Heart left ventricle (tissue), 16 donors: ENCODE measurements around the gene PRKCA. TPM values are rescaled to one million over a fixed set of nuclear protein-coding genes. Genes with fewer than 3 reads are reported as not detected.

Source experiments
- ATAC-seq, 4 donors: fragments of 200-7000 bp; cut with Tn5 transposase; one replicate each; pipeline ENCODE4 v1.9.1; 2020 to 2022; ENCODE audit warnings: moderate library complexity in 4 of 4, mild to moderate bottlenecking in 3 of 4, moderate number of reproducible peaks in 1 of 4
- DNase-seq, 5 donors: peaks; one replicate each; pipeline ENCODE4 v3.0.0-alpha.2; 2020
- H3K27ac ChIP-seq, 12 donors: fragments of 200-600 bp; sonication (generic) in 4 of 12; one replicate each; pipeline versions ENCODE4 v1.5.0 to v1.8.0; 2016 to 2022; ENCODE audit warnings: mild to moderate bottlenecking in 2 of 12
- H3K27me3 ChIP-seq, 9 donors: fragments of 200-600 bp; sonication (generic) in 2 of 9; one replicate each; pipeline versions ENCODE4 v1.5.1 to v1.8.0; 2016 to 2022; ENCODE audit warnings: mild to moderate bottlenecking in 3 of 9
- H3K36me3 ChIP-seq, 9 donors: fragments of 200-600 bp; sonication (generic) in 2 of 9; one replicate each; pipeline versions ENCODE4 v1.5.0 to v1.8.0; 2018 to 2022; ENCODE audit warnings: mild to moderate bottlenecking in 2 of 9
- H3K4me1 ChIP-seq, 12 donors: fragments of 200-600 bp; sonication (generic) in 4 of 12; one replicate each; pipeline versions ENCODE4 v1.5.0 to v1.8.0; 2016 to 2022; ENCODE audit warnings: mild to moderate bottlenecking in 3 of 12
- H3K4me3 ChIP-seq, 12 donors: fragments of 200-600 bp; sonication (generic) in 4 of 12; one replicate each; pipeline versions ENCODE4 v1.5.0 to v1.8.0; 2017 to 2022; ENCODE audit warnings: mild to moderate bottlenecking in 9 of 12, moderate library complexity in 4 of 12
- H3K9me3 ChIP-seq, 12 donors: fragments of 200-600 bp; sonication (generic) in 4 of 12; one replicate each; pipeline versions ENCODE4 v1.5.0 to v1.8.0; 2016 to 2022; ENCODE audit warnings: mild to moderate bottlenecking in 1 of 12
- CTCF ChIP-seq, 12 donors: fragments of 200-600 bp; sonication (generic) in 4 of 12; IDR thresholded peaks; one replicate each; pipeline versions ENCODE4 v1.5.0 to v1.8.0; 2018 to 2022; ENCODE audit warnings: antibody characterized with exemption in 12 of 12, mild to moderate bottlenecking in 5 of 12
- POLR2A ChIP-seq, 2 donors: fragments of 450-650 bp; IDR thresholded peaks; one replicate each; pipeline ENCODE4 v1.6.1; 2017; ENCODE audit warnings: antibody characterized with exemption in 2 of 2, mild to moderate bottlenecking in 2 of 2, moderate library complexity in 2 of 2
- WGBS, 4 donors: extraction: QIAGEN DNeasy Blood & Tissue Kit in 2 of 4; methylation state at CpG; one replicate each; pipeline versions ENCODE4 v1.1.5 to v1.1.7; 2013 to 2018; 5-methylcytosine and 5-hydroxymethylcytosine counted together
- intact Hi-C, 10 donors: fragments of 100-400 bp; cut with DNase I; formaldehyde crosslinking; loops; one replicate each; pipeline versions ENCODE4 v1.11.1 to v1.14.2; 2022
- polyA plus RNA-seq, 2 donors: library from polyadenylated mRNA; stranded (reverse); fragments of 200-250 nt; gene quantifications; one replicate each; pipeline ENCODE4 v1.2.3, GENCODE V29; 2013
- total RNA-seq, 9 donors: library from RNA; depleted of rRNA in 2 of 9; stranded (reverse); fragments of >200 nt in 2 of 9; fragmentation: NEBNext Ultra II Directional in 3 of 9; extraction: Animal tissue kit (Norgen Biotek cat#: 25700) in 3 of 9; gene quantifications; one replicate each; pipeline versions ENCODE4 v1.1.0 to v1.2.4, GENCODE V29; 2016 to 2023
- donor health status: ischemic (EF 13 %, LVEDD 7.1; RV severe dilation, severe dysfunction).
- donor health status: healthy with polysubstance abuse.
- donor health status: DM: no; HTN: yes; CAD: no.
- donor health status: DM: no; HTN: no; CAD: no.
- donor health status: ischemic (EF 25% LVEDD 6.9; RV normal size, moderate dysfunction).
- donor health status: ischemic (EF 25% LVEDD 5.7; RV mildly dilated, moderate dysfunction).
- donor health status: healthy.
- donor health status: DM: yes; HTN: yes; CAD: no.
- donor health status: ischemic (EF 35%, LVEDD 5.7; RV mildly dilated, moderate dysfunction).
- donor health status: nonischemic (EF 11% LVEDD 7.7; RV severe dilation, severe dysfunction).
- donor health status: DM: yes; HTN: yes; CAD: no.
- donor health status: PGD.
- donor health status: ischemic (EF 29% LVEDD 5.4; RV normal size, mild dysfunction).
- donor health status: nonischemic (EF 23%, LVEDD 6.1; RV moderate dilation, normal function).

The PRKCA gene
- total and polyA plus RNA-seq, 11 donors: 3.4 to 26.8 (median 11.4) TPM

- H3K4me1 ChIP-seq: no peaks in the 10 kb centered on the region
- no peaks in the 10 kb centered on the region for H3K9me3 ChIP-seq
- H3K36me3 ChIP-seq: peaks cover 0 to 11% (median 7%) of the 10 kb centered on the region in 9 donors
- DNase-seq (no peak), ATAC-seq (no peak)
- no peak for TF ChIP-seq POLR2A (IDR thresholded peaks at IDR 0.05)
- TF ChIP-seq CTCF (IDR thresholded peaks at IDR 0.05): no peak
- 83 to 88% (median 85%) methylated on average over 9 of the region's 9 CpGs for WGBS, 4 donors
- H3K27ac ChIP-seq: no peak overlapping the region
- no peak overlapping the region for H3K4me3 ChIP-seq
- intact Hi-C loops: no loop called here
- no peaks in the 10 kb centered on the region for H3K27me3 ChIP-seq
Measured at GRCh38 chr17:66776999-66777688, 474.7 kb downstream of the PRKCA start.

- no peaks in the 10 kb centered on the region for H3K9me3 ChIP-seq
- H3K36me3 ChIP-seq: peaks cover 0 to 11% (median 7%) of the 10 kb centered on the region in 9 donors
- no peaks in the 10 kb centered on the region for H3K27me3 ChIP-seq
- TF ChIP-seq POLR2A (IDR thresholded peaks at IDR 0.05) (no peak), CTCF (IDR thresholded peaks at IDR 0.05) (no peak)
- no peak for DNase-seq
- no peak overlapping the region for H3K27ac ChIP-seq
- H3K4me1 ChIP-seq: no peaks in the 10 kb centered on the region
- no peak for ATAC-seq
- intact Hi-C loops: no loop called here
- H3K4me3 ChIP-seq: no peak overlapping the region
- WGBS, 4 donors: 71 to 82% (median 75%) methylated on average over 7 of the region's 7 CpGs
Measured at GRCh38 chr17:66777689-66778225, 475.3 kb downstream of the PRKCA start.

- ATAC-seq: no peak
- H3K27ac ChIP-seq: no peak overlapping the region
- DNase-seq: no peak
- intact Hi-C loops: no loop called here
- peaks cover 0 to 11% (median 6%) of the 10 kb centered on the region in 9 donors for H3K36me3 ChIP-seq
- H3K4me3 ChIP-seq: no peak overlapping the region
- TF ChIP-seq POLR2A (IDR thresholded peaks at IDR 0.05) (no peak), CTCF (IDR thresholded peaks at IDR 0.05) (no peak)
- 85 to 90% (median 86%) methylated on average over 11 of the region's 11 CpGs for WGBS, 4 donors
- no peaks in the 10 kb centered on the region for H3K27me3 ChIP-seq
- no peaks in the 10 kb centered on the region for H3K4me1 ChIP-seq
- no peaks in the 10 kb centered on the region for H3K9me3 ChIP-seq
Measured at GRCh38 chr17:66778531-66779236, 476.3 kb downstream of the PRKCA start.

GRCh38 chr17:66779237-66779606, 476.8 kb downstream of the PRKCA start:
- Histone ChIP-seq H3K4me3 (no peak overlapping the region), H3K4me1 (no peaks in the 10 kb centered on the region), H3K36me3 (peaks cover 0 to 7% (median 2%) of the 10 kb centered on the region in 9 donors), H3K9me3 (no peaks in the 10 kb centered on the region), H3K27me3 (no peaks in the 10 kb centered on the region), H3K27ac (no peak overlapping the region)
- intact Hi-C loops: no loop called here
- DNase-seq (no peak), ATAC-seq (no peak)
- TF ChIP-seq POLR2A (IDR thresholded peaks at IDR 0.05): no peak
- TF ChIP-seq CTCF (IDR thresholded peaks at IDR 0.05): no peak
- WGBS, 4 donors: 88 to 95% (median 93%) methylated on average over 6 of the region's 6 CpGs
